GM20431 (cell line): Measurements from ENCODE around the gene RBFOX2.

Experiments
- in situ Hi-C: fragments of 300-500 bp; cut with MseI, MboI; formaldehyde crosslinking; loops from one replicate; pipeline ENCODE4 v1.15.0; 2020; ENCODE audit warnings: low sequenced_read_pairs; ENCODE audit not compliant: unreplicated experiment

RBFOX2 gene

DNA sequence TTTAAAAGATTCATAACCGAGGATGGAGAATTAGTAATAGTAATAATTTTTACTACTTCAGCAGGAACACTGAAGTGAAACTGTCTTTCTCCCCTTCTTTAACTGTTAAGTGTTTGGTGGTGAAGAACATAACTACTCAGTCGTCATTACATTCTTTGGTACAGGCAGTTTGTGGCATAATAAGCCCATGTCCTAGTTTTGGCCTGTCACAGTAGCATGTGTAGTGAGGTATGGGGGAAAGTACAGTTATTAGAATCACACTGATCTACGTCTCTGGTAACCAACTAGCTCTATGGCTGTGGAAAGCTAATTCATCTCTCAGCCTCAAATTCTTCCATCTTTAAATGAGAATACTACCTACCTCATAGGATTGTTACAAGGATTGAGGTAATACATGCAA lies 71.8 kb downstream of the RBFOX2 start:
- in situ Hi-C loops, result no loop called here

DNA sequence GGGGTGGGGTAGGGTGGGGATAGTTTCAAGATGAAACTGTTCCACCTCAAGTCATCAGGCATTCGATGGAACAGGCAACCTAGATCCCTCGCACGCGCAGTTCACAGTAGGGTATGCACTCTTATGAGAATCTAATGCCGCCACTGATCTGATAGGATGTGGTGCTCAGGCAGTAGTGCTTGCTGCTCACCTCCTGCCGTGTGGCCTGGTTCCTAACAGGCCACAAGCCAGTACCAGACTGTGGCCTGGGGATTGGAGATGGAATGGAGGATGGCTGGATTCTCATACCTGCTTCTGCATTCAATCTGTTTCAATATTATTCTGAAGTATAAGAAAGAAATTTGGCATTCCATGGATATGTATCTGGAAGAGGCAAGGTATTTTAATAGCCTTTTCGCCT lies 73.1 kb downstream of the RBFOX2 start:
- in situ Hi-C loops, result no loop called here

GRCh38 chr22:35952576-35952975 lies 76.0 kb downstream of the RBFOX2 start:
- in situ Hi-C loops, result no loop called here

DNA sequence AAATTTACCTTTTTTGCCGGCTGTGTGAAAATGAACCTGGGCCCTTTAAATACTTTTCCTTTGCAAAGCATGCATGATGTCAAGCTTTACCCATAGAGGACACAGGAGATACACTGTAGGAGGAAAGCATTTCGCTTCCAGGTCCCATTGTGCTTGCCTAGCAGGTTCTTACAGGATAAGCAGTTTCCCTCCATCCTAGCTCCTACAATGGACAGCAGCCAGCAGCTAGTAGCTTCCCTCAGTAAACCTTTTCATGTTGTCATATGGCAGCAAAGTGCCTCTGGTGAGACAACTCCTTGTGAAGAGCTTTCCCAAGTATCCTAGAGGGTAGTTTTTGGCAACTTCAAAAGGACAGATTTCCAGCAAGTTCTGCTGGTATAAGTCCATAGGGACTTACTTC lies 78.4 kb downstream of the RBFOX2 start:
- in situ Hi-C loops, result no loop called here

DNA sequence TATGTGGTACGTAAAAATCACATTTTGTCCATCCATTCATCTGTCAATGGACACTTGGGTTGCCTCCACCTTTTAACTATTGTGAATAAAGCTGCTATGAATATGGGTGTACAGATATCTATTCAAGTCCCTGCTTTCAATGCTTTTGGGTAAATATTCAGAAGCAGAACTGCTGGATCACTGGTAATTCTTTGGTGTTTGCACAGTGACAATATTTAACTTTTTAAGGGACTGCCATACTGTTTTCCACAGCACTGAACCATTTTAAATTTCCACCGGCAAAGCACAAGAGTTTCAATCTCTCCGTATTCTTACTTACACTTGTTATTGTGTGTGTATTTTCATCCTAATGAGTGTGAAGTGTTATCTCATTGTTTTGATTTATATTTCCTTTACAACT lies 79.4 kb downstream of the RBFOX2 start:
- in situ Hi-C loops, result loop anchor here (25.0 kb wide), 1 partner anchor 163 kb away; no protein-coding TSS in a partner anchor

- in situ Hi-C loops, result loop anchor here (25.0 kb wide), 1 partner anchor 164 kb away; no protein-coding TSS in a partner anchor
Measured at GRCh38 chr22:35947794-35948425, 80.7 kb downstream of the RBFOX2 start.

- in situ Hi-C loops, result loop anchor here (25.0 kb wide), 1 partner anchor 168 kb away; no protein-coding TSS in a partner anchor
Measured at GRCh38 chr22:35944458-35944857, 84.2 kb downstream of the RBFOX2 start.

DNA sequence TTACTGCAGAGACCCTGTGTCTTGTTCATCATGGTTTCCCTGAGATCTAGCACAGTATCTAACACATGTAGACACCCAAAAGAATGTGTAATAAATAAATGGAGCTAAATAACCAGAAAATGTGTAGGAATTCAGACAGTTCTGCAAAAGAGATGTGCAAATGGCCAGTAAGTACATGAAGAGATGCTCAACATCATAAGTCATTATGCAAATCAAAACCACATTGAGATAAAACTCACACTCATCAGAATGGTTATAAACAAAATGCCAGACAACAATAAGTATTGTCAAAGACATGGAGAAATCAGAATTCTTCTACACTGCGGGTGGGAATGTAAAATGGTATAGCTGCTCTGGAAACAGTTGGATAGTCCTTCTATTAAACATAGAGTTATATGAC lies 88.5 kb downstream of the RBFOX2 start:
- in situ Hi-C loops, result loop anchor here (25.0 kb wide), 1 partner anchor 172 kb away; no protein-coding TSS in a partner anchor

DNA sequence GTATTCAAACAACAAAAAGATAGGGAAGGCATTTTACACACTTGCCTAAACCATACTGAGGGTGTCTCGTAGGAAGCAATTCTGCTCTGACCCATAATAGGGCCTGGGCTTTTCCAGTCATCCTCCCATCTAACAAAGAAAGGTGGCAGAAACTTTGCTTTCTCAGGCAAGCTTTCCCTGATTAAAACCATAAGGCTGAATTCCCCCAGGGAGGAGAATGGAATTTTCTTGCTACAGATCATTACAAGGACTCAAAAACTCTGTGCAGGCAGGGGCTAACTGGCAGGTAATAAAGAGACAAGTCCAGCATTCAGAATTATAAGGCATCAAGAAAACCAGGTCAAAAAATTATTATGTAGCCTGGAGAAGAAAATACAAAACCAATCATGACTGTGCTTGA lies 90.4 kb downstream of the RBFOX2 start:
- in situ Hi-C loops, result loop anchor here (25.0 kb wide), 1 partner anchor 174 kb away; no protein-coding TSS in a partner anchor

DNA sequence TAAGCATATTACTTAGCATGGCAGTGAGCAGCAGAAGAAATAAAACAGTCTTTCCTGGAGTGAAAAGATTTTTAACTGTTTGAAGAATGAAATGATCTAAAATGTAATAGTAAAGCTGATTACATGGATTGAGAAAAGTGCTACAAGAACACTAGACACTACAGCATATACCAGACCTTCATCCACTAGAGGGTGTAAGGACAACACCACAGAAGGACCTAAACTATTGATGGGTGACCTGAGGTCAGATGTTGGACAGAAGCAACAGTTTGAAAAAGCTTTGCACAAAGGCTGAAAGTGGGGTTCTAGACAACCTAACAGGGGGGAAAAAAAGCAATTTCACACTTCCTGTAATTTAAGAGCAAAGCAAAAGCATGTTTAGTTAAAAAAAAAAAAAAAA lies 97.7 kb downstream of the RBFOX2 start:
- in situ Hi-C loops, result loop anchor here (25.0 kb wide), 1 partner anchor 181 kb away; no protein-coding TSS in a partner anchor

DNA sequence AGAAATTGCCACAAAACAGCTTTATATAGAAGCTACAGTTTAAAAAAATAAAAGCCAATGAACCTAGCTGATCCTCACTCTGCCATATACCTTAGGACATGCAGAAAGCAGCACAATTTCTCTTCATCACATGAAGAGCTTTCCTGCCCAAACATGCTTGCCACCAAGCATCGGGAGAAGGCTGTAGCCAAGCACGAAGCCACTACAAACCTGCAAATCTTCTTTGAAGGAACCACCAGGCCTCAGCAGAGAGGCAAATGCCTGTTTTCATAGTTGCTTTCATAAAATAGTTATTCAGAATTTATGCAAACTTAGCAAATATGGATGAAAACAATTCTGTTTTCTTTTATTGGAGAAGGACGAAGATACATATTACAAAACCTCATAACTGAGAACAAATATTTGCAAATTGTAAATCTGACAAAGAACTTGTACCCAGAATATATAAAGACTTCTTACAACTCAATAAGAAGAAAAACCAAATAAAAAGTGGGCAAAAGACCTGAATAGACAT lies 100.3 kb downstream of the RBFOX2 start:
- in situ Hi-C loops, result loop anchor here (10.0 to 25.0 kb wide), 2 partner anchors 184 to 304 kb away; no protein-coding TSS in a partner anchor

DNA sequence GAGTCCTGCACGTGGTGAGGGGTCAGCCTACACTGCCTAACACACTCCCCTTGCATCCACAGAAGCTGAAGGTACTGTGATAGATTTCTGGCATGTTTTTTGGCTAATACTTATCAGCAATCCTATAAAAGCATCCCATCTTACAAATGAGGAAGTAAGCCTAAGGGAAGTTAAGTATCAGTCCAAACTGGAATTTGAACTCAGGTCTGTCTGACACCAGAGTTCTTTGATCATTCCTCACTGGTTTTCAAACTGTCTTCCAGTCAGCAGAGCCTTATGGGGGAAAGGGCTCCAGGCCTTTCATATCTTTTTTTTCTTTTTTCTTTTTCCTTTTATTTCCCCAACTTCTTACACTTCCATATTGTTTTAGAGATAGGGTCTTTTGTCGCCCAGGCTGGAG lies 105.6 kb downstream of the RBFOX2 start:
- in situ Hi-C loops, result loop anchor here (10.0 kb wide), 1 partner anchor 298 kb away; no protein-coding TSS in a partner anchor

DNA sequence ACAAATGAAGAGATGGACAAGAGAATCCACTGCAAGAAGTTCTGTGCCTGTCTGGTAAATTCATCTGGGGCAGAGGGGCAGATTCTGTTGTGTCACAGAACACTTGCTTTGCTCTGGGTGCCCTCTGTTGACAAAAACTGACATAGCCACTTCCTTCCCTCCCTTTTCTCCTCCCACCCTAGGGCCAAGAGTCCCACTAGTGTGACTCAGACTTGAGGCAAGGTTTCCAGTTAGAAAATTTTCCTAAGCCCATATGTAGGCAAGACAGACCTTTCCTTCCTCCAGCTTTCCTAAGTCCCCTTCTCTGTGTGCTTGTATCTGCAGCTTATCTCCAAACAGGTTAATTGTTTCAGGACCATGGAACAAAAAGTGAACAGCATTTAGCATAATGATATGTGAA lies 106.8 kb downstream of the RBFOX2 start:
- in situ Hi-C loops, result loop anchor here (10.0 kb wide), 1 partner anchor 297 kb away; no protein-coding TSS in a partner anchor

GRCh38 chr22:35921044-35921443 lies 107.6 kb downstream of the RBFOX2 start:
- in situ Hi-C loops, result loop anchor here (10.0 kb wide), 1 partner anchor 296 kb away; no protein-coding TSS in a partner anchor

DNA sequence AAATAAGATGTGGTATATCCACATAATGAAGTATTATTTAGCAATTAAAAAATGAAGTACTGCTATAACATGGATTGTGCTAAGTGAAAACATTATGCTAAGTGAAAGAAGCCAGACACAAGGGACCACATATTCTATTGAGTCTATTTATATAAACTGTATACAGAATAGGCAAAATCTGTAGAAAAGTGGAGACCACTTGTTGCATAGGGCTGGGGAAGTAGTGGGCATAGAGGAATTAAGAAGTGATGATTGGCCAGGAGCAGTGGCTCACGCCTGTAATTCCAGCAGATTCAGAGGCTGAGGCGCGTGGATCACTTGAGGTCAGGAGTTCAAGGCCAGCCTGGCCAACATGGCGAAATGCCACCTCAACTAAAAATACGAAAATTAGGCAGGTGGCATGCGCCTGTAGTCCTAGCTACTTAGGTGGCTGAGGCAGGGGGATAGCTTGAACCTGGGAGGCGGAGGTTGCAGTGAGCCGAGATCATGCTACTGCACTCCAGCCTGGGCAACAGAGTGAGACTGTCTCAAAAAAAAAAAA lies 109.6 kb downstream of the RBFOX2 start:
- in situ Hi-C loops, result no loop called here

- in situ Hi-C loops, result no loop called here
Measured at GRCh38 chr22:35918456-35918855, 110.2 kb downstream of the RBFOX2 start.

DNA sequence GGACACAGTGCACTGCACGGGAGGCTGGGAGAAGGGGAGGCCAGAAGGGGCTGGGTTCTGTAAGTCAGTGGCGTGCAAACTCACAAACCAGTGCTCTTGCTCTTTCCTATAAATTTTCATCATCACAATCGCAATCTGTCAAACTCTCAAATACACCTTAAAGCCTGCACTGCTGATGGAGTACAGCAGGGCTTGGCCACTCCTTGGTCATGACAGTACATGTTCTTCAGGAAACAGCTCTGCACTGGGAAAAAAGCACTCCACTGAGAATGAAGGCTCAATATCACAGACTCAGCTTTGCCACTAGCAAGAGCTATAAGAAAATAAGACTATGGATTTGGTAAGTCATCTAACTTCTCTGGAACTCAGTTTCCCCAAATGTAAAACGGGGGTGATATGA lies 111.0 kb downstream of the RBFOX2 start:
- in situ Hi-C loops, result no loop called here

GRCh38 chr22:35915477-35916013 lies 113.1 kb downstream of the RBFOX2 start:
- in situ Hi-C loops, result no loop called here

- in situ Hi-C loops, result no loop called here
Measured at GRCh38 chr22:35914665-35915476, 113.8 kb downstream of the RBFOX2 start.

DNA sequence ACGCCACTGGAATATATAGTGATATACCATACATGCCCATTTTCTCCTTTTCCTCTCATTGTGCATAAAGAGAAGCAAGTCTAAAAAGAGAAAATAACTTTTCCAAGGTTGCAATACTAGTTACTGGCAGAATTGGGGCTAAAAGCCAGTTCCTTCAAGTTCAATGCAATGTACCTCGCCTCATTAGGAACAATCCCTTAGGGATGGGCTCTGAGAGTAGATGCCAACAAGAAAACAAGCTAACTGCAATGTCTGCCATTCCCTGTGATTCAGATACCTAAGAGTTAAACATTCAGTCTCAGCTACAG lies 114.3 kb downstream of the RBFOX2 start:
- in situ Hi-C loops, result no loop called here
